Testis (tissue), 3 donors: Measurements from ENCODE around the gene PBX4. TPM values are rescaled to one million over a fixed set of nuclear protein-coding genes. Genes with fewer than 3 reads are reported as not detected.
A peak's percentile ranks its signal among the peaks of the same experiment; 100 is the strongest.

Experiments used
- DNase-seq: peaks from one replicate; pipeline ENCODE4 v3.0.0-alpha.2; 2019
- H3K27ac ChIP-seq, 2 donors: fragments of 200-600 bp; sonication (generic); one replicate each; pipeline ENCODE4 v1.5.1; 2019
- H3K27me3 ChIP-seq: fragments of 200-600 bp; sonication (generic); one replicate; pipeline ENCODE4 v1.5.1; 2019
- H3K36me3 ChIP-seq: fragments of 200-600 bp; sonication (generic); one replicate; pipeline ENCODE4 v1.5.1; 2017; ENCODE audit warnings: low read depth; ENCODE audit errors: missing control alignments
- H3K4me1 ChIP-seq: fragments of 200-600 bp; sonication (generic); one replicate; pipeline ENCODE4 v1.5.1; 2019
- H3K4me3 ChIP-seq, 2 donors: fragments of 200-600 bp; sonication (generic); one replicate each; pipeline ENCODE4 v1.5.1; 2017 to 2019
- H3K9me3 ChIP-seq: fragments of 200-600 bp; sonication (generic); one replicate; pipeline ENCODE4 v1.5.1; 2017
- CTCF ChIP-seq, 3 experiments: fragments of 450-650 bp in 2 of 3; fragments of 200-600 bp in 1 of 3; sonication (generic) in 1 of 3; IDR thresholded peaks; one replicate each; pipeline ENCODE4 v1.5.1; 2016 to 2019; ENCODE audit warnings: antibody characterized with exemption in 3 of 3, mild to moderate bottlenecking in 2 of 3, moderate library complexity in 1 of 3
- POLR2A ChIP-seq: fragments of 450-650 bp; IDR thresholded peaks from one replicate; pipeline ENCODE4 v1.6.1; 2017; ENCODE audit warnings: antibody characterized with exemption, mild to moderate bottlenecking, moderate library complexity
- WGBS, 2 donors: methylation state at CpG; one replicate each; pipeline ENCODE4 v1.1.5; 2018; 5-methylcytosine and 5-hydroxymethylcytosine counted together
- intact Hi-C: fragments of 100-400 bp; cut with DNase I; formaldehyde crosslinking; loops from one replicate; pipeline ENCODE4 v1.15.1; 2023; ENCODE audit warnings: low total_unique reads
- polyA plus RNA-seq: library from polyadenylated mRNA; stranded (reverse); fragments of 350-450 nt; fragmentation: Illumina TruSeq; extraction: RNeasy Lipid Tissue Mini Kit (QIAGEN cat#74804); gene quantifications from one replicate; pipeline ENCODE4 v1.2.3, GENCODE V29; 2014; ENCODE audit warnings: low read depth, low replicate concordance; ENCODE audit not compliant: insufficient read depth
- total RNA-seq, 2 donors: library from RNA; depleted of rRNA; stranded (reverse); fragments of >200 nt; gene quantifications; one replicate each; pipeline ENCODE4 v1.2.3, GENCODE V29; 2016

The PBX4 gene
- total and polyA plus RNA-seq, 3 donors from 2014 or later: 16.2 to 28.3 (median 18.0) TPM

GRCh38 chr19:19547674-19548336, 70.7 kb downstream of the PBX4 start:
- 73 to 90% methylated on average over 7 to 15 of the region's 15 CpGs for WGBS, 2 donors
- no peak overlapping the region for H3K4me3 ChIP-seq
- no peak overlapping the region for H3K27ac ChIP-seq
- H3K4me1 ChIP-seq: no peaks in the 10 kb centered on the region
- intact Hi-C loops: no loop called here
- no peaks in the 10 kb centered on the region for H3K36me3 ChIP-seq
- no peaks in the 10 kb centered on the region for H3K27me3 ChIP-seq
- H3K9me3 ChIP-seq: no peaks in the 10 kb centered on the region
- DNase-seq: no peak
- TF ChIP-seq POLR2A (no peak), CTCF (IDR thresholded peaks at IDR 0.05) (no peak)

- H3K4me3 ChIP-seq: no peak overlapping the region
- 63 to 67% methylated on average over 5 to 17 of the region's 19 CpGs for WGBS, 2 donors
- no peak for TF ChIP-seq POLR2A
- no peak for TF ChIP-seq CTCF (IDR thresholded peaks at IDR 0.05)
- intact Hi-C loops: no loop called here
- H3K27ac ChIP-seq: no peak overlapping the region
- H3K9me3 ChIP-seq: no peaks in the 10 kb centered on the region
- no peaks in the 10 kb centered on the region for H3K27me3 ChIP-seq
- H3K4me1 ChIP-seq: no peaks in the 10 kb centered on the region
- DNase-seq: no peak
- no peaks in the 10 kb centered on the region for H3K36me3 ChIP-seq
Observed at GRCh38 chr19:19546751-19547162, 71.7 kb downstream of the PBX4 start.

- Histone ChIP-seq H3K4me1 (no peaks in the 10 kb centered on the region), H3K36me3 (no peaks in the 10 kb centered on the region), H3K27ac (no peak overlapping the region), H3K27me3 (no peaks in the 10 kb centered on the region), H3K4me3 (no peak overlapping the region), H3K9me3 (no peaks in the 10 kb centered on the region)
- TF ChIP-seq POLR2A (no peak), CTCF (IDR thresholded peaks at IDR 0.05) (no peak)
- 93 to 100% methylated on average over 5 to 23 of the region's 23 CpGs for WGBS, 2 donors
- intact Hi-C loops: no loop called here
- DNase-seq: no peak
Observed at GRCh38 chr19:19545707-19546106, 72.8 kb downstream of the PBX4 start.

GRCh38 chr19:19544954-19545591, 73.4 kb downstream of the PBX4 start:
- no peak for DNase-seq
- no peaks in the 10 kb centered on the region for H3K4me1 ChIP-seq
- 53 to 76% methylated on average over 3 to 51 of the region's 53 CpGs for WGBS, 2 donors
- peak overlapping the region; percentile 4 to 26 for H3K4me3 ChIP-seq
- no peak for TF ChIP-seq POLR2A
- no peak for TF ChIP-seq CTCF (IDR thresholded peaks at IDR 0.05)
- H3K27ac ChIP-seq: no peak overlapping the region
- H3K9me3 ChIP-seq: no peaks in the 10 kb centered on the region
- no peaks in the 10 kb centered on the region for H3K36me3 ChIP-seq
- intact Hi-C loops: no loop called here
- H3K27me3 ChIP-seq: no peaks in the 10 kb centered on the region
